Measurements from ENCODE around the gene CISH.

Gene CISH

GRCh38 chr3:50583897-50584296, 27.7 kb downstream of the CISH start:
- in situ Hi-C loops (cut with HindIII; ENCODE audit: low pct_ligation_motif_present, low pct_unique_long_range_greater_than_20kb, low sequenced_read_pairs): no loop called here
- no peak for DNase-seq

GRCh38 chr3:50582083-50582482, 29.5 kb downstream of the CISH start:
- in situ Hi-C loops (cut with HindIII; ENCODE audit: low pct_ligation_motif_present, low pct_unique_long_range_greater_than_20kb, low sequenced_read_pairs): no loop called here
- DNase-seq: no peak

- in situ Hi-C loops (cut with HindIII; ENCODE audit: low pct_ligation_motif_present, low pct_unique_long_range_greater_than_20kb, low sequenced_read_pairs): no loop called here
- DNase-seq: no peak
Measured at GRCh38 chr3:50581459-50581842, 30.1 kb downstream of the CISH start.

- in situ Hi-C loops (cut with HindIII; ENCODE audit: low pct_ligation_motif_present, low pct_unique_long_range_greater_than_20kb, low sequenced_read_pairs): no loop called here
- DNase-seq: no peak
Measured at GRCh38 chr3:50580683-50581458, 30.7 kb downstream of the CISH start.

- in situ Hi-C loops (cut with HindIII; ENCODE audit: low pct_ligation_motif_present, low pct_unique_long_range_greater_than_20kb, low sequenced_read_pairs): no loop called here
Measured at GRCh38 chr3:50577348-50577747, 34.2 kb downstream of the CISH start.

GRCh38 chr3:50575372-50575771, 36.2 kb downstream of the CISH start:
- DNase-seq: no peak
- in situ Hi-C loops (cut with HindIII; ENCODE audit: low pct_ligation_motif_present, low pct_unique_long_range_greater_than_20kb, low sequenced_read_pairs): no loop called here

More at GRCh38 chr3:50577348-50577747, 34.2 kb downstream of the CISH start:
- DNase-seq: no peak

- in situ Hi-C loops (cut with HindIII; ENCODE audit: low pct_ligation_motif_present, low pct_unique_long_range_greater_than_20kb, low sequenced_read_pairs): no loop called here
- DNase-seq: no peak
Measured at GRCh38 chr3:50574444-50574831, 37.1 kb downstream of the CISH start.

GRCh38 chr3:50573566-50574443, 37.8 kb downstream of the CISH start:
- in situ Hi-C loops (cut with HindIII; ENCODE audit: low pct_ligation_motif_present, low pct_unique_long_range_greater_than_20kb, low sequenced_read_pairs): no loop called here

DNA sequence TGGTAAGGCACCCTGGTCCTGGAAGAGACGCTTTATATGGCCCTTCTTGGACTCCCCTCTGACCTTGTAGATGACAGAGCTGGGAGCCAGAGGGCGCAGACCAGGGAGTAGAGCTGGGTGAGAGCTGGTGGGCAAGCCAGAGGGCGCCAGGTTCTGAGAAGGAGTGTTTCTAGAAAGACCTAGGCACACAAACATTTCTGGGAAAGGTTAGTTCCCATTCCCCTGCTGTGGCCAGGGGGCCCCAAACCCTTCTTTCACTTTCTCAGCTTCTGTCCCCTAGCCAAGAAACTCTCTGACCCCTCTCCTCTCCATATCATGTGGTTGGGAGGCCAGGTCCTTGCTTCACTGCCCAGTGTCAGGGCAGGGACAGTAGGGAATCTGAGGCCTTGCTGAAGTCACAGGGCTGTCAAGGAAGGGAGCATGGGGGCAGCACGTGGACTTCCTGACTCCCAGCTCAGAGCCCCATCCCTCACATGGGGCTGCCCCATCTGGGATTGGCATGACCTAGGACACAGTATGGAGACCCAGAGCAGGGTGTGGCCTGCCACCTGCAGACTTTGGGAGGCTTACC, 38.7 kb downstream of the CISH start:
- in situ Hi-C loops (cut with HindIII; ENCODE audit: low pct_ligation_motif_present, low pct_unique_long_range_greater_than_20kb, low sequenced_read_pairs): no loop called here
- no peak for DNase-seq

More at GRCh38 chr3:50573566-50574443, 37.8 kb downstream of the CISH start:
- DNase-seq: no peak

DNA sequence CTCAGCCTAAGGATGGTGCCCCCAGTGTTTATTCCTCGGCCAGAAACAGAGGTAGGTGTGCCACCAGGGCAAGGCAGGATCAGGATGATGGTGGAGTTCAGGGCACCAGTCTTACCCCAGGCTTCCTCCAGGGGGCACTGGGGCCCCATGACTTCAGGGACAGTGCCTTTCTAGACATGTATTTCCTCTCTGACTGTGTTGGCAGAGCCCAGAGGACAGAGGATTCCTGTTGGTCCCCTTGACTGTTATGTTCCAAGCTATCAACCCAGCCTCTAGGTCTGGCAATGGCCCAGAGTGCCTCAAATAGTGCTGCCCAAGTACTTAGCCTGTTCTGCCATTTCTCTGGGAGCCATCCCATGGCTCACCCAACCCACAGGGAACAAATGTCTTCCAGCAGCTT, 39.4 kb downstream of the CISH start:
- in situ Hi-C loops (cut with HindIII; ENCODE audit: low pct_ligation_motif_present, low pct_unique_long_range_greater_than_20kb, low sequenced_read_pairs): no loop called here
- peak; percentile 63 for DNase-seq

DNA sequence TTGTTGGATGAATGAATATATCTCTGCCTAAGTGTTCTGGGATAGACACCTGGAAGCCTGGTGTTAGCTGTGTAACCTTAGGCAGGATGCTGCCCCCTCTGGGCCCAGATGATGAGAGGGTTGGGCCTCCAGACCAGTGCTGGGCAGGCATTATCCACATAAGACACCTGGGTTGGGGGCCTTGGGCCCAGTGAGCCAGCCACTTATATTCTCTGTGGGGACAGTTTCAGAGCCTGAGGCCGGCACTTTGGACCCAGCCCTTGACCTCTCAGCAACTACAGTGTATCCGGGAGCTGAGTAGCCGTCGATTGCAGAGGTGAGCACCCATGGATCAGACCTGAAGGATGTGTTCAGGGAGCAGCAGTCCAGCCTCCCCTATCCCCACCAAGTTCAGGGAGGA, 40.1 kb downstream of the CISH start:
- DNase-seq: no peak
- in situ Hi-C loops (cut with HindIII; ENCODE audit: low pct_ligation_motif_present, low pct_unique_long_range_greater_than_20kb, low sequenced_read_pairs): no loop called here

DNA sequence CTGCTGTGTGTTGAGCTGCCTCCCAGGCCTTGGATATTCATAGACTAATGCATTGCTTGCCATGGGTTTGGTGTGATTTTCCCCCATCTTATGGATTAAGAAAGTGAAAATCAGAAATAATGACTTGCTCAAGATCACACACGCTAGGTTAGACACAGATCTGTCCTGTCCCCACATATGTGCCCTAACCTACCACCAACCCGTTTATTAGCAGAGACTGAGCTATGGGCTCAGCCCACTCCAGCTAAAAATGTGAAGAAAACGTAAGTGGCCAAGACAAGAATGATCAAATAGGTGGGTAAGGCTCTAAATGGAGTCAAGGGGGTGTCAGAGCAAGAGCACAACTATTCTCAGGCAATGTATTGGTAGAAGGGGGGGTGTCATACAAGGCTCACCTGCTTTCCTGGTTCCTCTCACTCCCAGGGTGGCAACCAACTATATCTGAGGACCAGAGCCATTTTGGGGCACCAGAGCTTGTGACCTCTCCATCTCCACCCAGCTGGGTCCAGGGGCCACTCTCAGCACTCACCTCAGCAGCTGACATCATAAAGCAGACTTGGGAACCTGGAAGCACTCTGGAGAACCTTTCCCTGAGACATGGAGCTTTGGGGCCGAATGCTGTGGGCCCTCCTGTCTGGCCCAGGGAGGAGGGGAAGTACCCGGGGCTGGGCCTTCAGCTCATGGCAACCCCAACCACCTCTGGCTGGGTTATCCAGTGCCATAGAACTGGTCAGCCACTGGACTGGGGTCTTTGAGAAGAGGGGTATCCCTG, 40.9 kb downstream of the CISH start:
- in situ Hi-C loops (cut with HindIII; ENCODE audit: low pct_ligation_motif_present, low pct_unique_long_range_greater_than_20kb, low sequenced_read_pairs): no loop called here
- DNase-seq: no peak

- peak; percentile 92 for DNase-seq
- in situ Hi-C loops (cut with HindIII; ENCODE audit: low pct_ligation_motif_present, low pct_unique_long_range_greater_than_20kb, low sequenced_read_pairs): no loop called here
Measured at GRCh38 chr3:50568947-50569749, 42.4 kb downstream of the CISH start, which contains the start of gene HEMK1. TSS of gene HEMK1 (plus strand) at chr3:50569522. CDS start at chr3:50571105, 1,583 bp downstream.

DNA sequence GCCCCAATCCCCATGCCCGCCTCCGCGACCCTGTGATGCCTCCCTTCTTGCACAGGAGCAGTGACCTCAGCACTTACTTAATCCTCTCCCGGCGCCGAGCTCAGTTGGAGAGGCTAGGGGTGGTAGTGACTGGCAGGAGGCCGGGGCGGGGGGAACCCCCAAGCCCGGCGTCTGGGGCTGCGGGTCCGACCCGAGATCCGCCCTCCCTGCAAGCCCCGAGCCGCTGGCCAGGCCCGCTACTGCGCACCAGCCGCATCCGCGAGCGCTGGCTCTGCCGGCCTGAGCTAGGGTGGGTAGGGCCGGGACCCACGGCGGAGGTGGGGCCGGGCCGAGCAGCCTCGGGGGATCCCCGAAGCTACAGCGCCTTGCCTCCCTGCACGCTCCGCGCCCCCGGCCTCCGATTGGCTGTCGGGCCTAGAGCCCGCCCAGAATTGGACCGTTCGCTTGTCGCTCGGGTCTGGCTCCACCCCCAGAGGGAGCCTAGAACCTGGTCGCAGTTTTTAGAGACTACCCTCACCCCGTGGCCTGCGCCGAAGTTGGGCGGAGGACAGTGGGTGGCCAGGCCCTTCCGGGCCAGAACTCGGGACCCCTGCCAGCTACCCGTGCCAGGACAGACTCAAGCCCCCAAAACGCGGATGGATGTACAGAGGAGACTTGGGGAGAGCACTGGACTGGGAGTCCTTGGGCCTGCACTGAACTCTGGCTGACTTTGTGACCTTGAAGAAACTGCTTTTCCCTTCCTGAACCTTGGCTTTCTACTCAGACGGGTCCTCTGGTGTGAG, 44.0 kb downstream of the CISH start, which contains the start of gene C3orf18:
TSS of gene C3orf18 (minus strand) at position 362 of the 782 bp plus-strand sequence. CDS start 2,048 bp downstream, outside the sequence.
- in situ Hi-C loops (cut with HindIII; ENCODE audit: low pct_ligation_motif_present, low pct_unique_long_range_greater_than_20kb, low sequenced_read_pairs): no loop called here
- peak; percentile 88 for DNase-seq

GRCh38 chr3:50567011-50567385, 44.6 kb downstream of the CISH start:
- in situ Hi-C loops (cut with HindIII; ENCODE audit: low pct_ligation_motif_present, low pct_unique_long_range_greater_than_20kb, low sequenced_read_pairs): no loop called here
- no peak for DNase-seq

- no peak for DNase-seq
- in situ Hi-C loops (cut with HindIII; ENCODE audit: low pct_ligation_motif_present, low pct_unique_long_range_greater_than_20kb, low sequenced_read_pairs): no loop called here
Measured at GRCh38 chr3:50564321-50564720, 47.3 kb downstream of the CISH start.

- no peak for DNase-seq
- in situ Hi-C loops (cut with HindIII; ENCODE audit: low pct_ligation_motif_present, low pct_unique_long_range_greater_than_20kb, low sequenced_read_pairs): no loop called here
Measured at GRCh38 chr3:50563867-50564266, 47.7 kb downstream of the CISH start.

Measured in ACHN (cell line).